Measurements from ENCODE around the gene TMED3.

- TF ChIP-seq EZH2phosphoT487 (IDR thresholded peaks at IDR 0.05; ENCODE audit: low read depth): no peak
- TF ChIP-seq CTCF (IDR thresholded peaks at IDR 0.05; ENCODE audit: low read depth, low read length): no peak
Measured at GRCh38 chr15:79265167-79265566, 45.7 kb upstream of the TMED3 start.
